HG02981 (cell line): Measurements from ENCODE around the gene PRKCB.

Experiments
- ATAC-seq: cut with Tn5 transposase; IDR thresholded peaks from one replicate; pipeline ENCODE4 v1.9.1; 2021; ENCODE audit warnings: mild to moderate bottlenecking, moderate library complexity; ENCODE audit not compliant: unreplicated experiment

The PRKCB gene

GRCh38 chr16:24118126-24118821 lies 282.5 kb downstream of the PRKCB start:
- no peak for ATAC-seq

GRCh38 chr16:24119807-24120206 lies 284.0 kb downstream of the PRKCB start:
- no peak for ATAC-seq

DNA sequence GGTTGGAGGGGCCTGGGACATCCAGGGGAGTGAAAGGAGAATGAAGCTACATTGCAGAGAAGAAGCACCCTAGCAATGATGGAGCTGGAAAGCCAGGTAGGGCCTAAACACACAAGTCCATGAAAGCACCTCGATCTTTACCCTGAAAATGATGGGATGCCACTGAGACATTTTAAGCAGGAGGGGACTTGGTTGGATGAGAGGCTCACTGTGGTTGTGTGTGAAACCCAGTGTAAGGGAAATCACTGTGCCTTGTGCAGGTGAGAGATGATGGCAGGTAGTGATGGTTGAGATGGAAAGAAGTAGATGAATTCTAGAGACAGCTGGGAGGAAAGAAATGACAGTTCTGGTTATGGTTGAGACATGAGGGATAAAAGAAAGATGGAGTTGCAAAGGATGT lies 287.5 kb downstream of the PRKCB start:
- ATAC-seq: no peak

DNA sequence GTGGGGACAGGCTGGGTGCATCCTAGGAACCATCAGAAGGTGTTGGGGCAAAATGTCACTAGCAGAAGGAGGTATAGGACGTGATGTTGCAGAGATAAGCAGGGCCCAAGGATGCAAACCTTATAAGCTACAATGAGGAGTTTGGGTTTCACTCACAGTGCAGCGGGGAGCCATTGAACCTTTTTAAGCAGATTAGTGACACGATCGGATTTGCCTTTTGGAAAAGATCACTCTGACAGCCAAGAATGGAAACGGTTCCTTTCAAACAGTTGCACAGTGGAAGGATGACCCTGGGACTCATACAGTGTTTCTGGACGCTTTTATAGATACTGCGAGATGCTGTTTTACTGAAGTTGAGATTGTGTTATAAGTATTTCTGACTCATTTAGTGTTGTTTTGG lies 288.5 kb downstream of the PRKCB start:
- no peak for ATAC-seq

- ATAC-seq: no peak
Measured at GRCh38 chr16:24125214-24125613, 289.4 kb downstream of the PRKCB start.

GRCh38 chr16:24129412-24129918 lies 293.7 kb downstream of the PRKCB start:
- ATAC-seq: no peak

DNA sequence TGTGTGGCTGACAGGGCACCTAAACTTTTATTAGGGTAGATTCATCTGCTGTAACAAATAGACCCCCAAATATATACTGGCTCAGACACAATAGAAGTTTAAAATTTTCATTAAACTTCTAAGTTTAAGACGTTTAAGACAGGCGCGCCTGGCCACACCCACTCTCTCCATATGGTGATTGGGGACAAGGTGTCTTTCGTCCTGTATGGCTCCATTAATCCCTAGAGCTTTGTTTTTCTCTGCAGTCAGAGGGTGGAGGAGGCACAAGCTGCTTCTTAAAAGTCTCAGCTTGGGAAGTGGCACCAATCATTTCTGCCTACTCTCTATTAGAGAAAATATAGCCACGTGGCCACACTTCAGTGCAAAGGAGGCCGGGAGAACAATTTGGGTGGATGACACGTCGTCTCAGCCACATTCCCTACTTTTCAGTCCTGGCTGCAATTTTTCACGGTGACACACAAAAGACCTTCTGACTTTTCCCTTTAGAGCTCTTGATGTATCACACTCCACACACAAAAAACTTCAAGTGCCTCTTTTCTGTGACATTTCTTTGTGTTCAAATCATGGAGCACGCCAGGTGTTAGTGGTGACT lies 294.8 kb downstream of the PRKCB start:
- no peak for ATAC-seq

- no peak for ATAC-seq
Measured at GRCh38 chr16:24131294-24131693, 295.5 kb downstream of the PRKCB start.

DNA sequence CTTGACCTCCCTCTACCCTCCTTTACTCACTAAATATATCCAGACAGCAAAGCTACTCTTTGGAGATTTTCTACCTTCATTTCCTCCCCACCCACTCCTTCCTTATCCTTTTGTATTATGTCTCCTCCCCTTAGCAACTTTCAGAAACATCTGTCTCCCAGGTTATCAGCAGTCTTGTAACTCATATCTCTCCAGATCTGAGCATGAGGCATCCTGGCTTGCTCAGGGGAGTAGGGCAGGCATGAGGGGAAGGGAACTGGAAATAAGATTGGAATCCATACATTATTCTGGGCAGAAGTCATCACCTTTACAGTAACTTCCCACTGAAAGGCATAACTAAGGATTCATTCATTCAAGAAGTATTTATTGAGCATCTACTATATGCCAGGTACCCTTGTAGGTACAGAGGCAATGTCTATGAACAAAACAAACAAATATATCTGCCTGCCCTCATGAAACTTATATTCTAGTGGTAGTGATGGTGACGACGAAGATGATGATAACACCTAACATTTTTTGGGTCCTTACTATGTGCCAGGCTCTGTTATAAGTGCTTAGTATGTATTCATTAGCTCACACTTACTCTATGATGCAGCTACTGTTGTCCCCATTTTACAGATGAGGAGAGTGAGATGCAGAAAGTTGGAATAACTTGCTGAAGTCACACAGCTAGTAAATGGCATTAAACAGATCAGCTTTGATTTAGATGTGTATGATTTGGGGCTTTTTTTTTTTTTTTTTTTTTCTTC lies 296.4 kb downstream of the PRKCB start:
- ATAC-seq: no peak

- ATAC-seq: no peak
Measured at GRCh38 chr16:24132797-24133155, 297.0 kb downstream of the PRKCB start.

- ATAC-seq: no peak
Measured at GRCh38 chr16:24135624-24136565, 300.1 kb downstream of the PRKCB start.

- ATAC-seq: no peak
Measured at GRCh38 chr16:24138024-24138423, 302.2 kb downstream of the PRKCB start.

DNA sequence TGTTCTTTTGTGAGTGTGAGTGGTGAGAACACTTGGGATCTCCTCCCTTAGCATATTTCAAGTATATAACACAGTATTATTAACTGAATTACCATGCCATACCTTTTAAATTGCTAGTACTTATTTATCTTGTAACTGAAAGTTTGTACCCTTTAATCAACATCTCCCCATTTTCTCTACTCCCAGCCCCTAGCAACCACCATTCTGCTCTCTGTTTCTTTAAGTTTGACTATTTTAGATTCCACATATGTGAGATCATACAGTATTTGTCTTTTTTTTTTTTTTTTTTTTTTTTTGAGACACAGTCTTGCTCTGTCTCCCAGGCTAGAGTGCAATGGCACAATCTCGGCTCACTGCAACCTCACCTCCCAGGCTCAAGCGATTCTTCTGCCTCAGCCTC lies 302.8 kb downstream of the PRKCB start:
- ATAC-seq: no peak

- ATAC-seq: no peak
Measured at GRCh38 chr16:24139282-24139681, 303.5 kb downstream of the PRKCB start.

DNA sequence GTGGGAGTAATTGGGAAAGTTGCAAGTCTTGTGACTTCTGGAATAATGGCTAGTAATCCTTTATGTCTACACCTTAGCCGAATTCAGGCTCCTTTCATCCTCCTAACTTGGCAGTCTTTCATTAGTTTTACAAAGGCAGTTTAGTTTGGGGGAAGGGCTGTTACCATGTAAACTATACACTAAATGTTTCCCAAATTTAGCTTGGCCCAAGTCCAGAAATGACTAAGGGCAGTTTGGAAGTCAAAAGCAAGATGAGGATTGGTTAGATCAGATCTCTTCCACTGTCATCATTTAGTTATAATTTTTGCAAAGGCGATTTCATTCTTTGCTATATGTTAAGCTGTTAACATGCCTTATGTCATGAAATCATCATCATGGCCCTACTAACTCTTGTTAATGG lies 304.9 kb downstream of the PRKCB start:
- no peak for ATAC-seq

DNA sequence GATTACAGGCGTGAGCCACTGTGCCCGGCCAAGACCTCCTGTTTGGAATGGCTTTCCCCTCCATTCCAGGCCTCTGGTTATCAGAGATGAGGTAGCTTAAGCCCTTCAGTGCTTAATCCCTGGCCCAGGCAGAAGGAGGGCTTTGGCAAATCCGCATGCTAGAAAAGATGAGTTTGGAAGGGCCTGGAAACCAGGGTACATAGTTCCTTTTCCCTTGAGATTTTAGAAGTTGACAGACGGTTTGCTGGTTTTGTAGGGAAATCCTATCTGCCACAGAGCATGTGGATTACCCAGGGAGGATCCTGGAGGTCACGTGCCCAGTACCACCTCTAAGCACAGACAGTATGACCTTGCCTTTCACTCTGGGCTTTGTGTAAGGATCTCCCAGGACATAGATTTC lies 305.7 kb downstream of the PRKCB start:
- no peak for ATAC-seq

DNA sequence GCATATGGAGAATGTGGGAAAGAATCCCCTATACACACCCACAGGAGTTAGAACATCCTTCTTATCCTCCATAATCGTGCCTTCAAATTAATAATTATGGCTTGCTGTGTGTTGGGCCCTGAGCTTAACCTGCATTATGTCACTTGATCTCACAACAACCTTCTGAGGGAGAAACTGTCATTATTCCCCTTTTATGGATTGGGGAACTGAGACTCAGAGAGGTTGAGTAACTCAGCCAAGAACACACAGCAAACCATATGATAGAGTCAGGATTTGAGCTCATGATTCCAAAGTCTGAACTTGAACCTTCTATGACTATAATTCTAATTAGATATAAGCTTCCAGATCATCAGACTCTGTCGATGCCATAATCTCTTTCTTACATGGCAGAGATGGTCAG lies 306.1 kb downstream of the PRKCB start:
- ATAC-seq: no peak

DNA sequence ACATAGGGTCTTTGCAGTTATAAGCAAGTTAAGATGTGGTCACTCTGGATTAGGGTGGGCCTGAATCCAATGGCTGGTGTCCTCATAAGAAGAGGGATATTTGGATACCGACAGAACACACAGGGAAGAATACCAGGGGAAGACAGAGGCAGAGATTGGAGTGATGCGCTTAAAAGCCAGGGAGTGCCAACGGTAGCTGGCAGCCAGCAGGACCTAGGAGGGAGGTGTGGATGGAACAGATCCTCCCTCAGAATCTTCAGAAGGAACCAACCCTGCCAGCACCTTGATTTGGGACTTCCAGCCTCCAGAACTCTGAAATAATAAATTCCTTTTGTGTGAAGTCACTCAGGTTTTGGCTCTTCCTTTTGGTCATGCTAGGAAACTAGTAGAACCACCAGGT lies 310.1 kb downstream of the PRKCB start:
- no peak for ATAC-seq

DNA sequence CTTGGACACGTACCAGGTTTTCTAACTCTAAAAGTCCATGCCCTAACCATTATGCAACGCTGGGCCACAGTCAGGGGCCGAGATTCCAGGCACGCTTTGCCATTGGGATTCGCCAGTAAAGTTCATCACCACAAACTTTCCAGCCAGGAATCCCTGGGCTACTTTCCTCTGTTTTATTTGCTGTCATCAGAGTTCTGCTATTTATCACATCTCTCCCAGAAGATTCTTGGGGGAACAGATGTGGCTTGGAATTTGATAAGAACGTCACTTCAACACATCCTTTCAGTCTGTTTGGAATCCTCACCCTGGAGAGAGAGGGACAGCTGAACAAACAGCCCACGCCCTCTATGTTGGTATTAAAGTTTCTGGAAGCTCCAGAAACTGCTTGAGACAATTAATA lies 310.7 kb downstream of the PRKCB start:
- no peak for ATAC-seq

DNA sequence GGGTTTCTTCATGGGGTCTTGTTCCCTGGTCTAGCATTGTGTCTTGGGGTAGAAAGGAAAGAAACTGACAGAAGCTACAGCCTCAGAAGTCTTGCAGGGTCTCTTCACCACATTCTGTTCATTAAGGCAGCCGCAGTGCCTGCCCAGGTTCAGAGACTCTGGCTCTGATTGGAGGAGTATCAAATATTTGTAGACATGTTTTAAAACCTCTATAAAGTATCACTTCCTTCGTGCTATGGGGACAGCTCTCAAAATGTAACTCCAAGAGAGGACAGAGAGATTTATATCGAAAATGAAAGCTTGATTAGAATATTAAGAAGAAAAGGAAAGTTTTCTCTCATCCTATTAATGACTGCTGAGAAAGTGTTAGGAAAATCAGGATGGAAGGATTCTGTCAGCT lies 313.3 kb downstream of the PRKCB start:
- no peak for ATAC-seq

- ATAC-seq: no peak
Measured at GRCh38 chr16:24150282-24150681, 314.5 kb downstream of the PRKCB start.
